ENCODE data around the gene NUDT22.

Gene NUDT22

GRCh38 chr11:64181506-64182411 is 44.3 kb upstream of the NUDT22 start:
- peak overlapping the region in 1 of 2 donors; percentile 2 for H3K4me3 ChIP-seq (replicated peaks in 1 of 2; ENCODE audit: low read depth in 2 of 2, low read length in 2 of 2)
- DNase-seq (ENCODE audit: low read depth in 2 of 2), result peak; percentile 93
- no peak for TF ChIP-seq CTCF (IDR thresholded peaks at IDR 0.05; ENCODE audit: low read depth, low read length)

DNA sequence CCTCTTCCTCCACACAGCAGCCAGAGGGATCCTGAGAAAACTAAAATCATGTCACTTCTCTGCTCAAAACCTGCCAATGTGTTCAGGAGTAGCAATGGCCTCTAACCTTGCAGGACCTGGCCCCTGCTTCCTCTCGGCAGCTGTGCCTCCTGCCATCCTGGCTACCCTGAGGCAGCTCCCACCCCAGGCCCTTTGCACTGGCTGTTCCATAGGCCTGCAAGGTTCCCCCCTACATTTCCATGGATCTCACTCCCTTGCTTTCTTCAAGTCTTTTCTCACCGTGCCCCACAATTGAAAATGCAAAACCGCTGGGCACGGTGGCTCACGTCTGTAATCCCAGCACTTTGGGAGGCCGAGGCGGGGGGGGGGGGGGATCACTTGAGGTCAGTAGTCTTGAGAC is 42.2 kb upstream of the NUDT22 start:
- H3K4me3 ChIP-seq (replicated peaks in 1 of 2; ENCODE audit: low read depth in 2 of 2, low read length in 2 of 2), result no peak overlapping the region
- no peak for DNase-seq (ENCODE audit: low read depth in 2 of 2)
- TF ChIP-seq CTCF (IDR thresholded peaks at IDR 0.05; ENCODE audit: low read depth, low read length), result no peak

GRCh38 chr11:64185175-64185692 is 40.8 kb upstream of the NUDT22 start:
- DNase-seq (ENCODE audit: low read depth in 2 of 2), result peak; percentile 88 to 91
- peak; percentile 46 for TF ChIP-seq CTCF (IDR thresholded peaks at IDR 0.05; ENCODE audit: low read depth, low read length)
- H3K4me3 ChIP-seq (replicated peaks in 1 of 2; ENCODE audit: low read depth in 2 of 2, low read length in 2 of 2), result peak overlapping the region; percentile 64 to 75

DNA sequence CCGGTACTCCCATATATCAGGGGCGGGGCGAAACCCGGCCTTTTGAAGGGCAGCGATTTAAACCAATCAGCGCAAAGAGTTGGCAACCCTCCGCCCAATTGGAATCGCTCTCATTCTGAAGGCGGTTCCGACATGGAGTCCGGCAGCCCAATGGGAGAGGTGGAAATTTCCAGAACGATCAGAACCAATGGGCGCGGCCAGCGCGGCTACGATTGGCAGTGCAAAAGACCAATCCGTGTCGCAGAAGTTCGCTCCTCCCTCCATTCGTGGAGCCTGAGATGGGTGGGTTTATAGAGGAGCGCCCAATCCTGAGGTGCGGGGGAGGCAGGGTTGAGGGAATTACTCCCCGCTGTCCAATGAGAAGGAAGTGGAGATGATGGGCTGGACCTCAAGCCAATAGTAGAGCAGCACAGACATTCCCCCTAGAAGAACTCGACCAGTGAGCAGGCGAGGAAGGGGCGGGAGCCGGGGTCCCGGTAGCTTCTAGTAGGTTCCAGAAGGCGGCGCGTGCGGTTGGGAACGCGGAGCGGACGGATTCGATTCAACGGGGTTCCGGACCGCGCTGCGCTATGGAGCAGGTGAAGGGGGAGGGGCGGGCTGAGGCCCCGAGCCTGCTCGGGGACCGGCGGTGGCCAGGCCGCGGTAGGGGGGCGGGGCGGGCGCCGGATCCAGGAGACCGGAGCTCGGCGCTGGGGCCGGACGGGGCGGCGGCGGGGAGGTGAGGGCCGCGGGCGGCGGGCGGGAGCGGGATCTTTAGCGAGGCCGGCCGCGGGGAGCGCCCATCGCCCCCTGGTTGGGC is 40.2 kb upstream of the NUDT22 start, which contains the start of gene STIP1:
STIP1 (plus strand) TSS at position 479 of the 799 bp plus-strand sequence; CDS start at position 570, 91 bp downstream.
- H3K4me3 ChIP-seq (replicated peaks in 1 of 2; ENCODE audit: low read depth in 2 of 2, low read length in 2 of 2), result peak within 1 kb of the TSS; percentile 64 to 75
- TF ChIP-seq CTCF (IDR thresholded peaks at IDR 0.05; ENCODE audit: low read depth, low read length), result peak; percentile 53
- peak; percentile 100 for DNase-seq (ENCODE audit: low read depth in 2 of 2)

DNA sequence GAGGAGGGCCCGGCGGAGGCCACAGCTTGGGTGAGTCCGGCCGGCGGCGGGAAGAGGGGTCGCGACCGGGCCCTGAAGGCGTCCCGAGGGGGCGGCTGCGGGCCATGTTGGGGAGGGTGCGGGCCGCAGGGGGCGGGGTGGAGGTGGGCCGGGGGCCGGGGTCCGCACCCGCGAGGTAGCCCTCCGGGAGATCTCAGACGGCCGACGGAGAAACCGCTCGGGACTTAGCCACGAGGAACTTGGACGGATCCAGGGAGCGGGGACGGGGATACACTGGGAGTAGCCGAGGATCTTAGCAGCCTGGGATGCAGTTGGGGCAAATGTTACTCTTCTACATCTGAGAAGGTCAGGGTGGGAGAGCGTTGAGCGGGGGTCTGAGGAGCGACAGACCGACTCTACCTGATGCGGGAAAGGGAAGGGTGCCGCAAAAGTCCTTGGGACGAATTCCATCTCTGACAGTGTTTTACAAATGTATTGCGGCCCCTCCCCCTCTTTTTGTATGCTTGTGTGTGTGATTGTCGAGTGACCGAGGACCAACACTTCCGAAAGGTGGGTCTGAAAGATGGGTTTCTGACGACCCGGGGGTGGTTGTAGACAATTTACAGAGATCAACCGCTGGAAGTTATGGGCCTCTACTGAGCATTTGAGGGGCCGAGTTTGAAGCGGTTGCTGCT is 39.4 kb upstream of the NUDT22 start:
- peak in 1 of 2 donors; percentile 26 for DNase-seq (ENCODE audit: low read depth in 2 of 2)
- H3K4me3 ChIP-seq (replicated peaks in 1 of 2; ENCODE audit: low read depth in 2 of 2, low read length in 2 of 2), result no peak overlapping the region
- no peak for TF ChIP-seq CTCF (IDR thresholded peaks at IDR 0.05; ENCODE audit: low read depth, low read length)

- no peak for TF ChIP-seq CTCF (IDR thresholded peaks at IDR 0.05; ENCODE audit: low read depth, low read length)
- no peak overlapping the region for H3K4me3 ChIP-seq (replicated peaks in 1 of 2; ENCODE audit: low read depth in 2 of 2, low read length in 2 of 2)
- no peak for DNase-seq (ENCODE audit: low read depth in 2 of 2)
These were observed 33.6 kb upstream of the NUDT22 start for GRCh38 chr11:64192434-64192833.
